Measurements from ENCODE around the gene CDH16. TPM values are rescaled to one million over a fixed set of nuclear protein-coding genes. Genes with fewer than 3 reads are reported as not detected.

The CDH16 gene
- total and polyA plus RNA-seq, 2 donors (not counting 3 experiments of a cell fraction or from before 2014, with no cell fraction given) = not detected

- FAIRE-seq = no peak
- CTCF ChIA-PET = interaction anchor here (0.7 to 1.6 kb wide), 4 partner anchors 80 to 224 kb away, joined by 3 to 15 read pairs (median 6); no protein-coding TSS in a partner anchor
- dilution Hi-C loops (cut with MboI; ENCODE audit: extremely low pct_ligation_motif_present, low sequenced_read_pairs) = no loop called here
Observed at GRCh38 chr16:66961914-66962313, 43.2 kb upstream of the CDH16 start.

GRCh38 chr16:66961065-66961744 lies 42.5 kb upstream of the CDH16 start, which contains the start of gene CES3:
Gene CES3, plus strand, starts transcription at chr16:66961266. Its CDS starts 42 bp downstream, at chr16:66961308.
- Histone ChIP-seq H3K4me3 (replicated peaks in 1 of 3; ENCODE audit: insufficient read depth in 1 of 3, low read depth in 1 of 3, low read length in 3 of 3) (no peak within 1 kb of the TSS), H3K27me3 (ENCODE audit: control insufficient read depth in 2 of 2, insufficient read depth in 2 of 2, low read length in 2 of 2) (peaks cover 2 to 4% of the 10 kb centered on the region in 2 experiments)
- dilution Hi-C loops (cut with MboI; ENCODE audit: extremely low pct_ligation_motif_present, low sequenced_read_pairs) = no loop called here

More at GRCh38 chr16:66961914-66962313, 43.2 kb upstream of the CDH16 start:
- no peak for TF ChIP-seq FOS (IDR thresholded peaks at IDR 0.05; ENCODE audit: borderline replicate concordance, insufficient read depth, low read length)
- no peak for TF ChIP-seq POLR2A (IDR thresholded peaks at IDR 0.05; ENCODE audit: low read depth, low read length)
- Histone ChIP-seq H3K4me3 (replicated peaks in 1 of 3; ENCODE audit: insufficient read depth in 1 of 3, low read depth in 1 of 3, low read length in 3 of 3) (no peak overlapping the region), H3K36me3 (ENCODE audit: control insufficient read depth in 2 of 2, extremely low read depth in 1 of 2, insufficient read depth in 2 of 2, low read length in 2 of 2) (no peaks in the 10 kb centered on the region), H3K9me1 (replicated peaks; ENCODE audit: control insufficient read depth, extremely low read depth, insufficient read depth, low read length) (no peaks in the 10 kb centered on the region), H3K27me3 (ENCODE audit: control insufficient read depth in 2 of 2, insufficient read depth in 2 of 2, low read length in 2 of 2) (peaks cover 0 to 4% of the 10 kb centered on the region in 2 experiments), H3K4me1 (ENCODE audit: control insufficient read depth, extremely low read depth, insufficient read depth, low read length) (no peaks in the 10 kb centered on the region), H4K20me1 (replicated peaks; ENCODE audit: control insufficient read depth, extremely low read depth, insufficient read depth, low read length) (no peaks in the 10 kb centered on the region), H3K9me3 (replicated peaks; ENCODE audit: control insufficient read depth, insufficient read depth, low read length) (no peaks in the 10 kb centered on the region), H2AFZ (ENCODE audit: low read depth, low read length) (no peak overlapping the region), H3K27ac (ENCODE audit: insufficient read depth, low read depth, low read length) (no peak overlapping the region), H3K9ac (replicated peaks; ENCODE audit: extremely low read depth, insufficient read depth, low read length) (no peak overlapping the region), H3K4me2 (ENCODE audit: insufficient read depth, low read length) (no peak overlapping the region), H3K79me2 (ENCODE audit: control insufficient read depth, insufficient read depth, low read length) (no peaks in the 10 kb centered on the region)
- POLR2A ChIA-PET = no interaction called here
- intact Hi-C loops (cut with micrococcal nuclease) = no loop called here
- DNase-seq (ENCODE audit: low read depth, low spot score) = no peak
- no TSS peak for BruUV-seq (replicated peaks)

More at GRCh38 chr16:66961065-66961744, 42.5 kb upstream of the CDH16 start, which contains the start of gene CES3:
- Histone ChIP-seq H3K9ac (replicated peaks; ENCODE audit: extremely low read depth, insufficient read depth, low read length) (no peak within 1 kb of the TSS), H3K79me2 (ENCODE audit: control insufficient read depth, insufficient read depth, low read length) (no peaks in the 10 kb centered on the region), H3K4me1 (ENCODE audit: control insufficient read depth, extremely low read depth, insufficient read depth, low read length) (no peaks in the 10 kb centered on the region), H2AFZ (ENCODE audit: low read depth, low read length) (peak within 1 kb of the TSS; percentile 80), H3K9me1 (replicated peaks; ENCODE audit: control insufficient read depth, extremely low read depth, insufficient read depth, low read length) (no peaks in the 10 kb centered on the region), H3K4me2 (ENCODE audit: insufficient read depth, low read length) (no peak within 1 kb of the TSS), H3K36me3 (ENCODE audit: control insufficient read depth in 2 of 2, extremely low read depth in 1 of 2, insufficient read depth in 2 of 2, low read length in 2 of 2) (no peaks in the 10 kb centered on the region), H3K9me3 (replicated peaks; ENCODE audit: control insufficient read depth, insufficient read depth, low read length) (no peaks in the 10 kb centered on the region), H3K27ac (ENCODE audit: insufficient read depth, low read depth, low read length) (no peak within 1 kb of the TSS), H4K20me1 (replicated peaks; ENCODE audit: control insufficient read depth, extremely low read depth, insufficient read depth, low read length) (no peaks in the 10 kb centered on the region)
- ChIA-PET POLR2A (no interaction called here), CTCF (interaction anchor here (0.5 to 1.8 kb wide), 27 partner anchors 9 to 471 kb away, joined by 3 to 15 read pairs (median 3); partner anchors contain the start of gene EXOC3L1)
- FAIRE-seq (peak; percentile 91), DNase-seq (ENCODE audit: low read depth, low spot score) (peak; percentile 46)
- intact Hi-C loops (cut with micrococcal nuclease) = no loop called here
- no TSS peak for BruUV-seq (replicated peaks)
- TF ChIP-seq CTCF (IDR thresholded peaks at IDR 0.05; ENCODE audit: extremely low read depth in 1 of 2, insufficient read depth in 1 of 2, low read depth in 1 of 2, low read length in 2 of 2) (peak; percentile 88 to 94), POLR2AphosphoS5 (IDR thresholded peaks at IDR 0.05; ENCODE audit: insufficient read depth, low read depth, low read length) (no peak)
